Activated CD4-positive, alpha-beta T cell treated with anti-CD3 and anti-CD28 coated beads for 24 hours (primary cell): ENCODE results near the gene CHID1.

ENCODE experiments used
- DNase-seq, 2 donors: peaks; one replicate each; pipeline ENCODE4 v3.0.0-alpha.2; 2020; ENCODE audit warnings: low read depth in 2 of 2

Gene CHID1

GRCh38 chr11:933142-933851 lies 22.7 kb upstream of the CHID1 start:
- no peak for DNase-seq

DNA sequence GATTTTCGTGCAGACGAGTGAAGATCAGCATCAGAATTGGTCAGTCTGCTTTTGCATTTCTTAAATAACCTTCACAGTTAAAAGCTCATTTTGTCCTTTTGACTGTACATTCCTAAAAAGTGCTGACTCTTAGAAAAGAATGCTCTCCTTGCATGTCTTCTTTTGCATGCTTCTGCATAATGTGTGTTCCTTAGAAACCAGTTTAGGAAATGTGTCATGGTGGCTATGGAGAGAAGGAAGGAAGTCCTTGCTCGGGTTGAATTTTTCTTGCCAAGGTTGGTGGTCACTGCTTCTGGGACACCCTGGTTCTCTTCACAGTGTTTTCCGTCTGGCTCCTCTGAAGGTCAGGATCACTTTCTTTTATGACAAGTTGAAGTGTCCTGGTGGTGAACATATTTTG lies 21.8 kb upstream of the CHID1 start:
- DNase-seq = no peak

GRCh38 chr11:931385-931784 lies 20.8 kb upstream of the CHID1 start:
- no peak for DNase-seq

GRCh38 chr11:929405-929804 lies 18.8 kb upstream of the CHID1 start:
- DNase-seq = no peak

DNA sequence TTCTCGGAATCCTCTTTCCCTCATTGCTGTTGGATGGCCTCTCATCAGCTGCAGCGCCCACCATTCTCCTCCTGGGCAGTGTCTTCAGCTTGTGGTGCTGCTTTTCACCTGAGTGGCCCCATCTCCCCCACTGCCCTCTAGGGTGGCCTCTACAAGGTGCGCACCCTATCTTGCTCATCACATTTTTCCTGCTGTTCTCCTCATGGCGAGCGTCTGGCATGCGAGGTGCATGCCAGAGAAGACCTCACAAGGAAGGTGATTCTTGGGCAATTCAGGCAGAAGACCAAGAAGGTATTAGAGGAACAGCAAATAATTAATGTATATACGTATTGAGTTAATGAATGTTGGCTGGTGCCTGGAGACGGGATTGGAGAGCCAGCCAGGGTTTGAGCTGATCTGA lies 18.2 kb upstream of the CHID1 start:
- no peak for DNase-seq

GRCh38 chr11:927871-928270 lies 17.3 kb upstream of the CHID1 start:
- no peak for DNase-seq

DNA sequence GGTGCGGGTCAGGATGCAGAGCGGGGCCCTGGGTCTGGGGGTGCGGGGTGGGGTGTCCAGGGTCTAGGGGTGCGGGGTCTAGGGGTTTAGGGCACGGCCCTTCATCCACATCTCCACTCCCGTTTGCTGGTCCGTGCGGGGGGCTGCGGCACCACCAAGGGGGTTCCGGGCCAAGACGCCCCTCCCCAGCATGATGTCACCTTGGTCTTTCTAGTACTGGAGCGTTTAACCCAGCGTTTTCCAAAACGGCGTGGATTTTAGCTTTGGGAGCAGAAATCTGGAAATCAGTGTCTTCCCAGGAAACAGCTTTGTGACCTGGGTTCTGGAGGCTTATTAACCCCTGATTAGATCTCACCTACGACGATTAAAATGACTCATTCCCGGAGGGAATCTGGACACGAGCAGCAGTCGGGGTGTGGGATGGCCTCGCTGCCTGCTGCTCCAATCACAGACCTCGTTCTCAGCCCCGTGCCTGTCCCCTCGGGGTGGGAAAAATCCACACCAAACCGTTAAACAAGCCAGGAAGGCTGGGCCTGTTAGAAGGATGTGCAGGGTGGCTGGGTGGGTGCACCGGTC lies 15.8 kb upstream of the CHID1 start:
- DNase-seq = no peak

- peak; percentile 87 to 93 for DNase-seq
Observed at GRCh38 chr11:925496-926301, 15.1 kb upstream of the CHID1 start, which contains the start of gene AP2A2. TSS of gene AP2A2 (plus strand) at chr11:925870. CDS start at chr11:926022, 152 bp downstream.

- no peak for DNase-seq
Observed at GRCh38 chr11:925158-925495, 14.5 kb upstream of the CHID1 start.

DNA sequence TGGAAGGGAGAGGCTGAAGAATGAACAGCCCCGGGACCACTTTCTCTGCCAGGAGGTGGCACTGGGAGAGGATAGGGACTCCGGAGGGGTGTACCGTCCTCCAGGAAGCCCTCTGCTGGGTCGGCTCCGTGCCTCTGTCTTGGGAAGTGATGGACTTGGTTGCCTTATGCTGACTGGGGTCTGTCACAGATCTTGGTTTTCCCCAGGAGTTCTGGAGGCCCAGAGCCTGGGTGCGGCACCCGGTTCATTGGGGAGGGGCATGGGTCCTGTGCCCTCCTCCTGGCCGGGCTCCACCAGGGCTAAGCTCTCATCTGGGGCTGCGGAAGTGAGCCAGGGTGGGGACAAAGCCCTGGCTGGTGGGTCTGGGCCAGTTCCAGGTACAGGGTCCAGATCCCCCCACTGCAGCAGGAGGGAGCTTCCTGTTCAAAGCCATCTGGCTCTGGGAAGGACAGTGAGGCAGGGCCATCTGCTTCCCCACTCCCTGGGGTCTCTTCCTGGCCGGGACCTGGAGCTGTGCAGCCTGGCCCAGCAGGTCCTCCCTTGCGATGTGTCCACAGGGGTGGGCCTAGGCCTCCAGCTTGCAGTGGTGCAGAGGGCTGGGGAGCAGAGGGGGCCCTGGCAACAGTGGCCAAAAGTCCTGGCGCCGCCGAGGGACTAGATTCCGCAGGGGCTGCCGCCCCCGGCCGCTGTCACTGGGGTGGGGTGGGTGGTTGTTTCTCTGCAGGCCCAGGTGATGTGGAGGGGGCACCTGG lies 14.0 kb upstream of the CHID1 start:
- no peak for DNase-seq

DNA sequence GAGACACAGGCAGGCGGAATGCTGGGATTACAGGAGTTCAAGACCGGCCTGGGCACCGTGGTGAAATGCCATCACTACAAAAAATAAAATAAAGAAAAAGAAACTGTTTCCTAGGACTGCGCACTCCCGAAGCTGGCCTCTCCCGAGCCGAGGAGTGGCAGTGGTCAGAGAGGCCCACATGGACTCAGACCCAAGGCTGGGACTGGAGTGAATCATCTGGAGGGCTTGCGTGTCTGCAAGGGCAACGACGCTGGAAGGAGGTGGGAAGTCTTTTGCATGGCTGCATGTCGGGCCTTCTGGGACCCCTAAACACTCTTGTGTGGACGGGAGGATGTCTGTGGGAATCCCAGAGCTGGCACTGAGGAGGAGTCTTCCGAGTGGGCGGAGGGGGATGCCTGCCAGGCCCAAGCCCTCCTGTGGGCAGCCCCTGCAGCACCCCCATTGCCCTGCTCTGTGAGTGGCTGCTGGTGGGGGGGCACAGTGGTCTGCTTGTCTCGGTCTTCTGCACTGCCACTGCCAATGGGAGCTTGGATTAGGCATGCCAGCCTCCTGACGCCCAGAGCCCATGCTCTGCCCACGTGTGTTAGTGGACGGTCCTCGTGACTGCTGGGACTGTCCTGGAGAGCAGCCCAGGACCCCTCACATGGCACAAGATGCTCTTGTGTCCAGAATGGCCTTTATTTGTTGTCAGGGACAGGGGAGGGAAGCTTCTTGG lies 13.2 kb upstream of the CHID1 start:
- DNase-seq = no peak

DNA sequence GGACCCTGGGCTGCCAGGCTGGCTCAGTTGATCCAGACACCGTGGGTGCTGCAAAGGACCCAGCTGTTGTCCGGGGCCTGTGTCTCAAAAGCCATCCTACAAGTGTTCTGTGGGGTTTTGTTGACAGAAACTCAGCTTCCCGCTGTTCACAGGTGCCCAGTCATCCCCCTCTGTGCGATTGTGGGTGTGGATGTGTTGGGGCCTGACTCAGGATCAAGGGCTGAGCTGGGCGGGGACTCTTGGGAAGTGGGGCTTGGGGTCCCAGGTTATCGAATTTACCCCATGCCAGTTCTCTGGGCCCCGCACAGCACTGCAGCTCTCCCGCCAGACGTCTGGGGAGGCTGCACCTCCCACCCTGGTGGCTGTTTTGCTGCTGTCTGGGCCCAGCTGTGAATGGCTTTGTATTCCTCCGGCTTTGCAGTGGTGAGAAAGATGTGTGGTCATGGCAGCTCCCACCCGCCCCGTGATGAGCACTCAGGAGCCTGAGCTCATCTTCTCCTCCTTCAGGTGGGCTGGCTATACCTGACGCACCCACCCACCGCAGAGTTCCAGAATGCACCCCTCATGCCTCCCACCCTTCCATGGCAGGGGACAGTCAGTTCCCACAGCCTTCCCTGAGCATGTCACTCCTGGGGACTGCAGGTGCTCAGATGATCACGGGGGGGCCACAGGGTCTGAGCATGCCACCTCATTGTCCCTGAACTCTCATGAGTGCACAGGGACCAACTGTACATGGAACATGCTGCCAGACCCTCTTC lies 11.5 kb upstream of the CHID1 start:
- DNase-seq = no peak

GRCh38 chr11:917426-917825 lies 6.8 kb upstream of the CHID1 start:
- no peak for DNase-seq

- DNase-seq = no peak
Observed at GRCh38 chr11:914747-915501, 4.3 kb upstream of the CHID1 start.

DNA sequence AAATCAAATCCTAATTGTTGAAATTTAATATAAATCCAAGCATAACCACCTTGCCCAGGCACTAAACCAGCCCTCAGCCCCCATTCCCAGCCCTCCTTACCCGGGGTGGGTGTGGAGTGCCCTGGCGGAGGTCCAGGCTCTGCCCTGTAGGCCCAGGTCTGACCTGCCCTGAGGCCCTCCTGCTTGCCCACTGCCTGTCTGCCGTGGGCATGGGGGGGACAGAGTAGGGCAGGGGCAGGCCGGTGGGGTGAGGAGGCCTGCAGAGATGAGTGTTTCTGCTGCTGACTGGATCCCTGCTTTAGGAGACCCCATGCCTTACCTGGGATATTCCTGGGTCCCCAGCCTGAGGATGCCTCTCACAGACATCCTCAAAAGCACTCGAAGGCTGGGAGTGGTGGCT lies 3.6 kb upstream of the CHID1 start:
- DNase-seq = no peak

DNA sequence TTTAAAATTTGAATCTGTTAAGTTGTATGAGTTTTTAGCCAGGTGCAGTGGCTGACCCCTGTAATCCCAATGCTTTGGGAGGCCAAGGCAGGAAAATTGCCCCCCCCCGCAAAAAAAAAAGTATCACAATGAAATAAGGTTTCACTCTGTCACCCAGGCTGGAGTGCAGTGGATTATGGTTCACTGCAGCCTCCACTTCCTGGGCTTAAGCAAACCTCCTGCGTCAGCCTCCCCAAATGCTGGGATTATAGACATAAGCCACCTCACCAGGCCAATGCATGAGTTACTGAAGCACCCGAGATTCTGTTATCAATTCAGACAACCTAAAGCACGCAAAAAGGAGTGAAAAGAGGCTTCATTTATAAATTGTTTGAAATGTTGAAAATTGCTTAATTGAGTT lies 2.4 kb upstream of the CHID1 start:
- DNase-seq = no peak

DNA sequence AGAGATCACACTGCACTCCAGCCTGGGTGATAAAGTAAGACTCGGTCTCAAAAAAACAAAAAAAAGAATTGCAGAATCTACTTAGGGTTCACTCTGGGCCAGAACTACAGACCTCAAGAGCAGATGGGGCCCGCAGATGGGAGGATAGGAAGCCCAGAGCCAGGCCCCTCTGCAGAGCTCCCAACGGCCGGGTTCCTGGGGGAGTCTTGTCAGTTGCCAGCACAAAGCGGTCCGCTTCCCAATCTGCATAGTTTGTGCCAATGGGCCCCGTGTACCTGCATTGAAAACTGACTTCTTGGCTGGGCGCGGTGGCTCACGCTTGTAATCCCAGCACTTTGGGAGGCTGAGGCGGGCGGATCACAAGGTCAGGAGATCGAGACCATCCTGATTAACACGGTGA lies 1.7 kb upstream of the CHID1 start:
- no peak for DNase-seq

GRCh38 chr11:911890-912219 lies 1.2 kb upstream of the CHID1 start:
- DNase-seq = no peak

GRCh38 chr11:911031-911889 lies 650 bp upstream of the CHID1 start:
- DNase-seq = peak in 1 of 2 donors; percentile 22
